Spinal cord (tissue), 10 donors: Measurements from ENCODE around the gene RNASE4. TPM values are rescaled to one million over a fixed set of nuclear protein-coding genes. Genes with fewer than 3 reads are reported as not detected.
A peak's percentile ranks its signal among the peaks of the same experiment; 100 is the strongest.
"Not testable (repeated sequence)": the region's sequence is repeated elsewhere in the genome, so short reads cannot be mapped to it uniquely, and the experiment has no call there.

Experiments used
- DNase-seq, 6 donors: peaks; one replicate each; pipeline versions ENCODE4 v3.0.0 to v3.0.0-alpha.2; 2013 to 2015; ENCODE audit warnings: low spot score in 6 of 6, low read depth in 4 of 6
- H3K27ac ChIP-seq: one replicate; pipeline ENCODE4 v1.5.1; 2013; ENCODE audit warnings: low read depth, low read length, control low read depth
- H3K27me3 ChIP-seq: one replicate; pipeline ENCODE4 v1.6.1; 2013; ENCODE audit warnings: low read length; ENCODE audit not compliant: control insufficient read depth, insufficient read depth
- H3K36me3 ChIP-seq: one replicate; pipeline ENCODE4 v1.6.1; 2013; ENCODE audit warnings: low read length; ENCODE audit not compliant: control insufficient read depth, insufficient read depth
- H3K4me1 ChIP-seq: one replicate; pipeline ENCODE4 v1.6.1; 2013; ENCODE audit warnings: low read length; ENCODE audit not compliant: control insufficient read depth, insufficient read depth
- H3K4me3 ChIP-seq: one replicate; pipeline ENCODE4 v1.5.1; 2013; ENCODE audit warnings: low read depth, low read length, control low read depth
- H3K9me3 ChIP-seq: one replicate; pipeline ENCODE4 v1.6.1; 2013; ENCODE audit warnings: low read length; ENCODE audit not compliant: control insufficient read depth, insufficient read depth
- WGBS: methylation state at CpG from one replicate; pipeline ENCODE4 v1.1.5; 2013; ENCODE audit warnings: missing lambda C conversion rate; ENCODE audit not compliant: insufficient coverage; 5-methylcytosine and 5-hydroxymethylcytosine counted together
- polyA plus RNA-seq, 2 donors: library from polyadenylated mRNA; unstranded; fragments of 120-200 nt; gene quantifications; one replicate each; pipeline ENCODE4 v1.2.1, GENCODE V29; 2013; ENCODE audit not compliant: insufficient read length in 2 of 2
- total RNA-seq, 2 donors: library from RNA; depleted of rRNA in 1 of 2; stranded (reverse); fragments of 120-200 nt in 1 of 2; fragments of >200 nt in 1 of 2; gene quantifications; one replicate each; pipeline versions ENCODE4 v1.2.3 to v1.2.4, GENCODE V29; 2013 to 2014
- donor health status: healthy.

RNASE4 gene
- total and polyA plus RNA-seq, 4 donors = 0.48 to 13.8 (median 6.6) TPM

GRCh38 chr14:20657216-20658211 is 26.8 kb upstream of the RNASE4 start:
- H3K36me3 ChIP-seq = no peaks in the 10 kb centered on the region
- no peak overlapping the region for H3K4me3 ChIP-seq
- peaks cover 8% of the 10 kb centered on the region for H3K4me1 ChIP-seq
- H3K27ac ChIP-seq = no peak overlapping the region
- DNase-seq = no peak
- H3K27me3 ChIP-seq = peaks cover 75% of the 10 kb centered on the region
- H3K9me3 ChIP-seq = no peaks in the 10 kb centered on the region
- 13% methylated on average over 22 of the region's 28 CpGs for WGBS

- H3K27ac ChIP-seq = no peak overlapping the region
- peaks cover 6% of the 10 kb centered on the region for H3K4me1 ChIP-seq
- DNase-seq = no peak
- H3K27me3 ChIP-seq = peaks cover 76% of the 10 kb centered on the region
- H3K36me3 ChIP-seq = no peaks in the 10 kb centered on the region
- WGBS = 84% methylated on average over 3 of the region's 3 CpGs
- no peaks in the 10 kb centered on the region for H3K9me3 ChIP-seq
- no peak overlapping the region for H3K4me3 ChIP-seq
Measured at GRCh38 chr14:20658246-20658645, 26.1 kb upstream of the RNASE4 start.

- peaks cover 9% of the 10 kb centered on the region for H3K4me1 ChIP-seq
- WGBS = 68% methylated on average over 5 of the region's 6 CpGs
- H3K27me3 ChIP-seq = peaks cover 78% of the 10 kb centered on the region
- H3K4me3 ChIP-seq = no peak overlapping the region
- no peaks in the 10 kb centered on the region for H3K36me3 ChIP-seq
- H3K9me3 ChIP-seq = no peaks in the 10 kb centered on the region
- DNase-seq = no peak
- no peak overlapping the region for H3K27ac ChIP-seq
Measured at GRCh38 chr14:20659336-20659735, 25.0 kb upstream of the RNASE4 start.

- Histone ChIP-seq H3K27me3 (peaks cover 81% of the 10 kb centered on the region), H3K36me3 (no peaks in the 10 kb centered on the region), H3K4me3 (no peak overlapping the region), H3K4me1 (peaks cover 9% of the 10 kb centered on the region), H3K9me3 (no peaks in the 10 kb centered on the region), H3K27ac (no peak overlapping the region)
- DNase-seq = no peak
- 34% methylated on average over 23 of the region's 26 CpGs for WGBS
Measured at GRCh38 chr14:20659813-20660395, 24.5 kb upstream of the RNASE4 start.

GRCh38 chr14:20661197-20661596 is 23.2 kb upstream of the RNASE4 start:
- no CpG with 5 or more reads among the region's 2 CpGs for WGBS
- Histone ChIP-seq H3K9me3 (no peaks in the 10 kb centered on the region), H3K27me3 (peaks cover 71% of the 10 kb centered on the region), H3K27ac (no peak overlapping the region), H3K4me1 (peaks cover 9% of the 10 kb centered on the region), H3K36me3 (no peaks in the 10 kb centered on the region), H3K4me3 (no peak overlapping the region)
- no peak for DNase-seq

- peak in 3 of 6 donors; percentile 13 to 49 (median 46) for DNase-seq
- Histone ChIP-seq H3K36me3 (no peaks in the 10 kb centered on the region), H3K9me3 (no peaks in the 10 kb centered on the region), H3K27me3 (peaks cover 52% of the 10 kb centered on the region), H3K4me1 (peaks cover 9% of the 10 kb centered on the region), H3K27ac (no peak overlapping the region), H3K4me3 (no peak overlapping the region)
- WGBS = 3% methylated on average over 27 of the region's 31 CpGs
Measured at GRCh38 chr14:20662968-20663732, 21.2 kb upstream of the RNASE4 start.

GRCh38 chr14:20666400-20666961 is 17.9 kb upstream of the RNASE4 start:
- not testable (repeated sequence) for H3K36me3 ChIP-seq, H3K4me1 ChIP-seq, H3K9me3 ChIP-seq, H3K4me3 ChIP-seq, DNase-seq, H3K27ac ChIP-seq
- 90% methylated on average over 1 of the region's 7 CpGs for WGBS
- peaks cover 31% of the 10 kb centered on the region for H3K27me3 ChIP-seq

GRCh38 chr14:20667957-20668356 is 16.4 kb upstream of the RNASE4 start:
- Histone ChIP-seq H3K27ac (no peak overlapping the region), H3K4me3 (no peak overlapping the region), H3K36me3 (no peaks in the 10 kb centered on the region), H3K9me3 (no peaks in the 10 kb centered on the region), H3K27me3 (peaks cover 17% of the 10 kb centered on the region), H3K4me1 (peaks cover 8% of the 10 kb centered on the region)
- no peak for DNase-seq
- WGBS = 83% methylated on average over 1 of the region's 2 CpGs

- no peak for DNase-seq
- Histone ChIP-seq H3K4me3 (no peak overlapping the region), H3K27me3 (peaks cover 7% of the 10 kb centered on the region), H3K4me1 (no peaks in the 10 kb centered on the region), H3K36me3 (no peaks in the 10 kb centered on the region), H3K9me3 (no peaks in the 10 kb centered on the region), H3K27ac (no peak overlapping the region)
- 84% methylated on average over 2 of the region's 2 CpGs for WGBS
Measured at GRCh38 chr14:20668969-20669368, 15.4 kb upstream of the RNASE4 start.
